Hematopoietic multipotent progenitor cell treated with erythropoietin and hydrocortisone succinate and interleukin-3 and kit ligand, for 4 days (in vitro differentiated cells): ENCODE measurements around the gene DTNA.
A peak's percentile ranks its signal among the peaks of the same experiment; 100 is the strongest.

Source experiments
- DNase-seq: peaks from one replicate; pipeline ENCODE4 v3.0.0-alpha.2; 2015

The DTNA gene

DNA sequence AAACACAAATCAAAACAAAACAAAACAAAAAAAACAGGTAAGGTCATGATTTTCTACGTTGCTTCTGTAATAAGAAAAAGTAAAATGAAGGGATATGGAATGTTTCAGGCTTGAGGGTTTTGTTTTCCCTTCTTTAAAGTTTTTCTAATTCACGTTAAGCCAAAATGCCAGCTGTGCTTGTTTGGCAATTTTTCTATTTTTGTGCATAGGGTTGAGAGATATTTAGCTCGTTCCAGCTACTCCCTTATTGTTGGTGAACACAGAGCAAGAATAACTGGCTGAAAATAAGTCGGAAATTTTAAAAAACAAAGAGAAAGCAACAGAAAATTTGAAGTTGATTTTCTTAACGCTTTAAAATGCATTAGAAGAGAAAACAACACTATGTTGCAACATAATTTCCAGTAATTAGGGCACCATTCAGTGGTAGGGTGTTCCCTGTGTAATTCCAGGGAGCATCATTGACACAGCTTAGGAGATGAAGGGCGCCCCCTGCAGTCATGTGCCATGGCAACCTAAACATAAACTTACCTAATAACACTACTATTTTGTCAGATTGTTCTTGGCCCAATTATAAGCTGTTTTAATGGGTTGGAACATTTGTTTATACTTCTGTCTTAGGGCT, 99.5 kb downstream of the DTNA start:
- peak; percentile 19 for DNase-seq

DNA sequence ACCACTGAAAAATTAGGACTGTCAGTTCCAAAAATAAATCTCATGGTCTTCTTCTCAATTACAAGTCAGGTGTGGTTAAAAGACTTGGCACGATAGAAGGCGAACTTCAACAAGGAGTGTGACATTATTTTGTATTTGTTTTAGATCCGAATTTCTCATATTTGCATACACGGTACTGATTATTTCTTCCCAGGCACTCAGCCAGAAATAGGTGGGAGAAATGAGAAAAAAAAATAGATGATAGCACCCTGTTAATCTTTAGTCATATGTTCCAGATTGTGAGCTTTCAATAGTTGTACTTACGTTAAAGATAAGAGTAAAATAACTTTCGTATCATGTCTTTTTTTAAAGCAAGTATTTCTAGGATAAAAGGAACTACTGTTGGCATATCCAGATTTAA, 106.1 kb downstream of the DTNA start:
- no peak for DNase-seq

DNA sequence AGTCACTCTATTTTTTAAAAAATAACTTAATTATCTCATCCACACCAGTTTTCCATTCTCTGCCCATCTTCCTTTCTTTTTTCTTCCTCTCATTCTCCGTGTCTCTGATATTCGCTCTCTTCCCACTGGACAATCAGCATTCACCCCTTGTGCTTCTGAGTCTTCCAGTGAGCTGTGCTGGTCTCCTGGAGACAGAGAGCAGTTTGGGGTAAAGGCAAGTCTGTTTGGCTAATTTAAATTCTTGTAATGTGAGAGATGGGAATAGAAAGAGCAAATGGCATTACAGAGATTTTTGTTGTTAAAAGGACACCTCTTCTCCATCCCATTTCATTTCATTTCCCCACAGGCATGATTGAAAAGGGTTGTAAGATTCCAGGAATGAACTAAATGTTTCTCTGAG, 107.5 kb downstream of the DTNA start:
- DNase-seq: no peak

- no peak for DNase-seq
Observed at GRCh38 chr18:34818064-34818463, 108.0 kb downstream of the DTNA start.

DNA sequence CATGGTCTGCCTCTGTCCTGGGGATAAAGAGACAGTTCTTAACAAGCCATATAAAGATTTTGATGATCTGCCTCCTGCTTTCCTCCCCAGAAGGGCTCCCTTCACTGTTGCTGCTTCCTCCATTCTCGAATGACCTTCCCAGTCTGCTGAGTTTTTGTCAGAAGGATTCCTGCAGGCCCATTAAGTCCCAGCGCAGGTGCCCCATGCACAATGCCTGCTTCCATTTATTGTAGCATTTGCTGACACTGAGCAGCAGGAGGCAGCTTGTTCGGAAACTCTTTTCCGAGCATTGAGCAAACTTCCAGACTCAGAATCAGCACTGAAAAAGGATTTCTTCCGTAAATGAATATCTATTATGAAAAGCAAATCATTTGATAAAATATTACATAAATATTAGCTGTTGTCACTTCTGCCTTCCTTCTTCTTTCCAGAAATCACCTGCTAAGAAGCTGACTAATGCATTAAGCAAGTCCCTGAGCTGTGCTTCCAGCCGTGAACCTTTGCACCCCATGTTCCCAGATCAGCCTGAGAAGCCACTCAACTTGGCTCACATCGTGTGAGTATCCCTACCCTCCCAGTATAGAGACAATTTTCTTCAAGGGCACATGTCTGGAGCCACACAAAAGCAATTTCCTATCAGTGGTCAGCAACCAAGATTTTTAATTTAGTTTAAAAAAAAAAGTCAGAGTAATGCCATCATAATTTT, 110.4 kb downstream of the DTNA start:
- DNase-seq: no peak

DNA sequence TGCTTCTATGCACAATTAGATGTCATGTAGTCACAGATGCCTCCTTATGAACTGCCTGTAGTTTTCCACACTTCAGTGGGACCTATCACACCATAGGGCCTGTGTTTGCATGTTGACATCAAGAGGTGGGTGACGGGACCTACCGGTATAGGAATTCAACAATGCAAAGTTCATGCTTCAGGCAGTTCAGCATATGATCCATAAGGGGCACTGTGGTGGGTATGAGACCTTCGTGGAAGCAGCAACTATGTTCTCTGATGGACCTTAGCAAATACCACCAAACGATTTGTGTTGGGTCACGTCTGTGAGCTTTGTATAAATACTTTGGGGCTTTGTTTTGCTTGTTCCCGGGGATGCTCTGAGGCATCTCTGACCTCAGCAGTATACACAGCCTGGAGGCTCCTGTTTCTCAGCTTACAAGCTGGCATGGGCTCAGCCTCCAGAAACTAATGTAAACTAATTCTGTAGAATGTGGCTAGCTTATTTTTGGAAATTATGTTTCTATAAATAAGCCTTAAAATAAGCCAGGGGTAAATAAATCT, 111.6 kb downstream of the DTNA start:
- peak; percentile 10 for DNase-seq

DNA sequence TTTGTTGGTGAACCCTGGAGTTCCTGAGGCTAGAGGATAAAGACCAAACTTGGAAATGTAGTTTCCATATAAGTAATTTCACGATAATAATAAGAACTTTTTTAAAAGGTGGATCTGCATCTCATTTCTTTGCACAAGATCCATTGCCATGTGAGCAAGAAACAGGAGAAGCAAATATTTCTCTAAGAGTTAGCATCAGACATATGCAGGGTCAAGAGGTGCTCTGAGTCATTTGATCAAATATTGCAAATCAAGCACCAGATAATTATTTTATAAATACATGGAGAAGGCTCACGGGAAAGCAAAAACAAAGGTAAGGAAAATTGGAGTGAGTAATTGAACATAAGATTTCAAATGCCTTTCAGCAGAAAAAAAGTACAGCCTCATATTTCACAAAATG, 118.0 kb downstream of the DTNA start:
- no peak for DNase-seq

GRCh38 chr18:34834897-34835296, 124.8 kb downstream of the DTNA start:
- DNase-seq: no peak

GRCh38 chr18:34835466-34835865, 125.4 kb downstream of the DTNA start:
- no peak for DNase-seq

GRCh38 chr18:34837769-34838272, 127.7 kb downstream of the DTNA start:
- DNase-seq: no peak

GRCh38 chr18:34838669-34839068, 128.6 kb downstream of the DTNA start:
- no peak for DNase-seq

DNA sequence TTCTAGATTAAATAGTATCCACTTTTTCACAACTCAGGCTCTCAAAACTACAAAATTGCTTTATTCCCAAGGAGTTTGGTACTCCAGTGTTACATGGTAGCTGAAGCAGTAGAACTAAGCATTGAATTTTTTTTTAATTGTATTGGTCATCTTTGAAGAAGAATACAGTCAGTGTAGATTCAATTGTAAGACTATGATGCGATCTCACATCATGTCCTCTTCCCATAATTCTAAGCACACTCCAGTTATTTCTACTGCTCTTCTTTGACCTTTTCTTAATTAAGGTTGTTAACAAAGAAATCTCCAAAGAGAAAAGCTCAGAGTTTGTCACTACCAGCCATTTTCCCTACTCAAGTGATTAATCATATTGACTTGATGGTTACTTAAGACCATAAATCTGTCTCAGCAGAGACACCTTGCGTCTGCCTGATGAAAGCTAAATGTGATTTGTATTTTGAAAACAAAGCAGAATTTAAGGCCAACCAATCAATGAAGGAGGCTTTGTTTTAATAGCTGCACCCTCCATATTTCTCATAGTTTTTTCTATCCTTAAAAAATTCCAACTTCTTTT, 130.2 kb downstream of the DTNA start:
- no peak for DNase-seq

- DNase-seq: no peak
Observed at GRCh38 chr18:34841891-34842290, 131.8 kb downstream of the DTNA start.

DNA sequence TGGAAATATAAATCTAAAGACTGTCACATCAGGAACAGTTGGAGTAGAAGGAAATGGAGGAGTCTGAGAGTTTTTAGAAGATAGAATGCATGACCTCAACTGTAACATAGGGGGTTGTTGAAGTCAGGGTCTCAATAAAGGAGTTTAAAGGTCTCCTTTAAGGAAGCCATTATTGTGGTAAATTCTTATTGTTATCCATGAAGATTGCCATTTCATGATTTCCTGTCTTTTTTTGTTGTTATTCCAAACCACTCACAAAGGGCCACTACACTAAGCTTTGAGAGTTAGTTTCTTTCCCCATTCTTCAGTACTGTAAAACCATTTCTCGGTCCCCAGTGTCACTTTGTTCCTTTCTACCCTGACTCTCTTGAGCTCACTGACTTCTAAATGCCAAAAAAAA, 134.0 kb downstream of the DTNA start:
- DNase-seq: no peak

DNA sequence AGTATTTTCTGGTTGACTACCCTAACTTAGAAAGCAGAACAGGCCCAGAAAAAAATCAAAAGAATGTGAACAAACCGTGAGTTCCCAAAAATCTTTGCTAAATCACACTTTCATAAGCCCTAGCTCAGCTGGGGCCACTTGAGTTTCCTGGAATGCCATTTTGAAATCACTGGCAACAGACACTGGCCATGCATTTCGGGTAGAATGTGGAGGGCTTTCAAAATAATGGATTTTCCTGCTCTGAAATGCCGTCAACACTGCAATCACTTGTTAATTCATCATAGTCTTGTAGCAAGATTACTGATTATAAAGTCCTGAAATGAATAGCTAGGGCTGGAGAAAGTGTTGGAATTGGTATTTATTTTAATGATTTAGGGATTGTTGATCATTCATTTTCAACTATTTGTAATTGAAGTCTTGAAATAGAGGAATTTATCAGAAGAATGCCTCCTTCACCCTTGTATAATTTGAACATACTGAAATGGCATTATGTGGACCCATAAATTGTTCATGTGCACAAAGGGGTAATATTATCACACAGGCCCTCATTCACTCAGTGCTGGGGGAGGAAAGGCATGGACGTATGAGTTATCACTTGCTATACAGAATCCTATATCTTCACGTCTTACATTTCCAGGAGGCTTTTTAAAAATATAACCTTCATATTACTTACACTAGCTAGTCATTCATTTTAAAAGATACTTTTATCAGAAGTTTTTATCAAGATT, 134.8 kb downstream of the DTNA start:
- DNase-seq: no peak

DNA sequence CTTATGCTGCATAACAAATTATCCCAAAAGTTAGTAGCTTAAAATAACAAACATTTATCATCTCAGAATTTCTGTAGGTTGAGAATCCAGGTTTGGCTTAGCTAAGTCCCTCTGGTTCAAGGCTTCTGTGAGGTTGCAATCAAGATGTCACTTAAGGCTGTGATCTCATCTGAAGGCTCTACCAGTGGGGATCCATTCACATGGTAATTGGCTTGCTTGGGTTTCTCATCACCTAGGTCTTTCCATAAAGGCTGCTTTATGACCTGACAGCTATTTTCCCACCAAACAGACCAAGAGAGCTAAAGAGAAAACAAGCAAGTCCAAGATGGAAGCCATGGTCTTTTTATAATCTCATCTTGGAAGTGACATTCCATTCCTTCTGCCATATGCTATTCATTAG, 137.3 kb downstream of the DTNA start:
- DNase-seq: no peak

- no peak for DNase-seq
Observed at GRCh38 chr18:34848156-34848555, 138.1 kb downstream of the DTNA start.

- no peak for DNase-seq
Observed at GRCh38 chr18:34848695-34849094, 138.6 kb downstream of the DTNA start.

DNA sequence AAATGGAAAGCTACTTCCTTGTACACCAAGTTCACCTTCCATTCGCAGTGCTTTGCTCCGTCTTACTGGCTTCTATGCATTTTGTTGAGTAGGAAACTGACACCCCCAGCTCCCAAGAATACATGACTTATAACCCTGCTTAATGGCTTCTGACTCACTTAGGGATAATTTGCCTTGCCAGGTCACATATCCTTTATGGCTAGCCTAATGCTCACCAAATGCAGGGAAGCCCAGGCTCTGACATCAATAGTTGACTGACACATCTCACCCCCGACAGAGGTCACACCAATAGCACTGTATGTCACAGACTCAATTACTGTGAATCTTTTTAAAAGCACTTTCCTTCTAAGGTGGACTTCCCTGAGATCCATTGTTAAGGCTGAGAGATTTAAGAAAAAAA, 147.2 kb downstream of the DTNA start:
- no peak for DNase-seq

DNA sequence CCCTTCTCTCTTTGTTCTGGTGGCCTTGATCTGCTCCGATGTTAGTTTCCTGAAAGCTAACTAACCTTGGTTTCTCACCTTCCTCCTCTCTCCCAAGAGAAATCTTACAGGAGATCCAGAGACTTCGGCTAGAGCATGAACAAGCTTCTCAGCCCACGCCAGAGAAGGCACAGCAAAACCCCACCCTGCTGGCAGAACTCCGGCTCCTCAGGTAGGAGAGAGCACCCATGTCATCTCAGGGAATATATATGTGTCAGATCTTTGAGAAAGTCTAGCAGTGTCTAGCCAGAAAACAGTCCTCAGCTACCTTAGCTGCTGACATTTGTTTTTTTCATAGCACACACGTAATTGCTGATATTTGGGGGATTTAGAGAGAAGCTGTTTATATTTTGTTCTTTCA, 148.1 kb downstream of the DTNA start:
- no peak for DNase-seq

GRCh38 chr18:34859496-34859895, 149.4 kb downstream of the DTNA start:
- no peak for DNase-seq

DNA sequence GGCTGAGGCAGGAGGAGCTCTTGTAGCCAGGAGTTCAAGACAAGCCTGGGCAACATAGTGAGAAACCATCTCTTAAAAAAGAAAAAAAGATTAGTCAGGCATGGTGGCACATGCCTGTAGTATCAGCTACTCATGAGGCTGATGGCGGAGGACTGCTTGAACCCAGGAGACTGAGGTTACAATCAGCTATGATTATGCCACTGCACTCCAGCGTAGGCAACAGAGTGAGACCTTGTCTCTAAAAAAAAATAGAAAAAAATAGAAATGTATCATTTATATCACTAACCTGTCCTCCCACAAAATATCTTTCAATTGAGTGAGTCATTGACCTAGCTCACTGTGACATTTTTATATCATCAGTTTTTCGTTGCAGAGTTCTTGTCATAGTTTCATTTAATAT, 152.5 kb downstream of the DTNA start:
- no peak for DNase-seq

- no peak for DNase-seq
Observed at GRCh38 chr18:34863702-34864101, 153.6 kb downstream of the DTNA start.
